ENCODE measurements around the gene PMM2.
A peak's percentile ranks its signal among the peaks of the same experiment; 100 is the strongest.

PMM2 gene

GRCh38 chr16:8866118-8866883, 68.7 kb downstream of the PMM2 start:
- ChIA-PET POLR2A (ENCODE audit: low non-redundant PET) (no interaction called here), CTCF (interaction anchor here (0.5 to 0.7 kb wide), 2 partner anchors 14 to 20 kb away, joined by 4 to 5 read pairs; no protein-coding TSS in a partner anchor)
- DNase-seq (ENCODE audit: low spot score): no peak
- TF ChIP-seq CTCF (conservative IDR thresholded peaks at IDR 0.05; ENCODE audit: low read depth): no peak
- peak overlapping the region; percentile 92 for H3K27ac ChIP-seq

DNA sequence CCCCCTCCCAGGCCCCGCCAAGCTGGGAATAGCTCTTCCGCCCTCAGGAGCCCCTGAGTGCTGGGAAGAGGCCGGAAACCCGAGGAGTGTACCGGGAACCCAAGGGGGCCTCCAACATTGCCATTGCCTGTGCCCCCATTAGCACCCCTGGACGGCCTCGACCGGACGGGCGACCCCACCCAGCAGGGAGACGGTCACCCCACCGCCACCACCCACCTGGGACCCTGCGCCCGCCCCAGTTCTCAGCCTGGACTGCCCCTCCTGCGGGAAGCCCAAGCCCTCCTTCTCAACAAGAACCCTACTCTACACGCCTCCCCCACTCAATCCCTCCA, 69.2 kb downstream of the PMM2 start:
- ChIA-PET POLR2A (ENCODE audit: low non-redundant PET) (no interaction called here), CTCF (interaction anchor here (0.5 to 1.0 kb wide), 3 partner anchors 13 to 21 kb away, joined by 3 to 5 read pairs (median 4); no protein-coding TSS in a partner anchor)
- DNase-seq (ENCODE audit: low spot score): no peak
- no peak for TF ChIP-seq CTCF (conservative IDR thresholded peaks at IDR 0.05; ENCODE audit: low read depth)
- H3K27ac ChIP-seq: peak overlapping the region; percentile 92

GRCh38 chr16:8867216-8867931, 69.7 kb downstream of the PMM2 start:
- CTCF ChIA-PET: interaction anchor here (0.7 to 1.0 kb wide), 2 partner anchors 12 to 13 kb away, joined by 3 read pairs; no protein-coding TSS in a partner anchor
- POLR2A ChIA-PET (ENCODE audit: low non-redundant PET): no interaction called here
- TF ChIP-seq CTCF (conservative IDR thresholded peaks at IDR 0.05; ENCODE audit: low read depth): no peak
- peak overlapping the region; percentile 92 for H3K27ac ChIP-seq
- DNase-seq (ENCODE audit: low spot score): no peak

- CTCF ChIA-PET: interaction anchor here (0.7 to 1.6 kb wide), 3 partner anchors 12 to 13 kb away, joined by 3 to 9 read pairs (median 3); no protein-coding TSS in a partner anchor
- DNase-seq (ENCODE audit: low spot score): no peak
- no peak for TF ChIP-seq CTCF (conservative IDR thresholded peaks at IDR 0.05; ENCODE audit: low read depth)
- POLR2A ChIA-PET (ENCODE audit: low non-redundant PET): interaction anchor here (0.8 to 1.4 kb wide), 4 partner anchors 11 to 71 kb away, joined by 3 to 14 read pairs (median 4); partner anchors contain the start of gene TMEM186
- peak overlapping the region; percentile 92 for H3K27ac ChIP-seq
Measured at GRCh38 chr16:8867932-8868415, 70.3 kb downstream of the PMM2 start.

GRCh38 chr16:8868416-8869211, 71.0 kb downstream of the PMM2 start, which contains the start of gene CARHSP1:
TSS of gene CARHSP1 (minus strand) at chr16:8869006. CDS start at chr16:8859328, 9,678 bp downstream.
- peak; percentile 98 for DNase-seq (ENCODE audit: low spot score)
- CTCF ChIA-PET: interaction anchor here (0.7 to 1.6 kb wide), 2 partner anchors 12 to 14 kb away, joined by 3 to 9 read pairs; no protein-coding TSS in a partner anchor
- POLR2A ChIA-PET (ENCODE audit: low non-redundant PET): interaction anchor here (0.6 to 1.4 kb wide), 6 partner anchors 11 to 190 kb away, joined by 3 to 14 read pairs (median 4); partner anchors contain the start of gene TMEM186
- peak within 1 kb of the TSS; percentile 92 for H3K27ac ChIP-seq
- no peak for TF ChIP-seq CTCF (conservative IDR thresholded peaks at IDR 0.05; ENCODE audit: low read depth)

Data from RWPE1 (cell line).